NCI-H345 treated with DMSO at 0.1 percent for 48 hours (cell line): Measurements from ENCODE around the gene CCDC14.
A peak's percentile ranks its signal among the peaks of the same experiment; 100 is the strongest.
"Not testable (repeated sequence)": the region's sequence is repeated elsewhere in the genome, so short reads cannot be mapped to it uniquely, and the experiment has no call there.

ENCODE experiments used
- DNase-seq: peaks from one replicate; lab custom pipeline; 2025; ENCODE audit not compliant: unreplicated experiment; lab: John Stamatoyannopoulos, UW

The CCDC14 gene

GRCh38 chr3:123909785-123910184 lies 51.2 kb downstream of the CCDC14 start:
- DNase-seq = no peak

- DNase-seq = no peak
These were observed 53.3 kb downstream of the CCDC14 start for GRCh38 chr3:123907720-123908119.

- no peak for DNase-seq
These were observed 61.6 kb downstream of the CCDC14 start for GRCh38 chr3:123899300-123899865.

- DNase-seq = no peak
These were observed 68.0 kb downstream of the CCDC14 start for GRCh38 chr3:123893012-123893411.

GRCh38 chr3:123892195-123892594 lies 68.8 kb downstream of the CCDC14 start:
- DNase-seq = no peak

DNA sequence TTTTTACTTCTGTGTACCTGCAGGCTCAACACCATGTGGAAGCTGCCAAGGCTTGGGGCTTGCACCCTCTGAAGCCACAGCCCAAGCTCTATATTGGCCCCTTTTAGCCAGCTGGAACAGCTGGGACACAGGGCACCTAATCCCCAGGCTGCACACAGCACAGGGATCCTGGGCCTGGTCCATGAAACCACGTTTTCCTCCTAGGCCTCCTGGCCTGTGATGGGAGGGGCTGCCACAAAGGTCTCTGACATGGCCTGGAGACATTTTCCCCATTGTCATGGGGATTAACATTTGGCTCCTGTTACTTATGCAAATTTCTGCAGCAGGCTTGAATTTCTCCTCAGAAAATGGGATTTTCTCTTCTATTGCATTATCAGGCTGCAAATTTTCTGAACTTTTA lies 70.0 kb downstream of the CCDC14 start:
- DNase-seq = not testable (repeated sequence)

- DNase-seq = not testable (repeated sequence)
These were observed 70.9 kb downstream of the CCDC14 start for GRCh38 chr3:123890162-123890561.

- no peak for DNase-seq
These were observed 76.0 kb downstream of the CCDC14 start for GRCh38 chr3:123884993-123885392.

- peak; percentile 28 for DNase-seq
These were observed 76.7 kb downstream of the CCDC14 start, which contains the start of gene MYLK for GRCh38 chr3:123884203-123884831. MYLK (minus strand) TSS chr3:123884332; CDS start chr3:123793841, 90,491 bp downstream.

- DNase-seq = no peak
These were observed 77.3 kb downstream of the CCDC14 start for GRCh38 chr3:123883701-123884202.

DNA sequence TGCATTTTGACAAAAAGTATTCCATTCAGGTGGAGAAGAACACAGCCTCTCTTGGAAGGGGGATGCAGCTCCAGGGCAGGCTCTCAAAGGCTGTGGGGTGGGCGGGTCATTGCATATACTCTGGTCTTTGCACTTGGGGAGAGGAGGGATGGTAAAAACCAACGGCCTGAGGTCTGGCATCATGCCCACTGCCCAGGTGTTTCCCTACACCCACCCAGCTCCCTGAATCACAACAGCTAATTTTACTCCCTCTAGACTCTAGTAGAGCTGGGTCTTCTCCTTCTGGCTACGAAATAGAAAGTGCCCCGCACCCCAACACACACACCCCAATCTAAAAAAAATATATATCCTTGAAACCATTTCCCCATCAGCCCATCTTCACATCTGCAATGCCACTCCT lies 77.9 kb downstream of the CCDC14 start:
- no peak for DNase-seq

DNA sequence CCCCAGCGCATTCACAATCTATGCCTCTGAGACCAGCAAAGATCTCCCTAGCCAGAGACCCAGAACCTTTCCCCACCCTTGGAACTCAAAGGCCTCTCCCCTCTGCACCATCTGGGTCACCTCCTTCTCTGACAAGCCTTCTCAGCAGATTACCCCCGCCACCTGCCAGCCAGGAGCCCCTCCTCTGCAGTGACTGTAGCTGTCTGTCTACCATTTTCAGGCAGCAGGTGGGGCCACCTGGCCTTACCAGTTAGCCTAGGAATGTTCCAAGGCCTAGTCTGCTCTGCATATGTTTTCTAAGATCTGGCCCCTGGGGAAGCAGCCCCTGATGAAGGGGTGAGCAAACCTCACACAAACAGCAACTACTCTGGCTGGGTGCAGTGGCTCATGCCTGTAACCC lies 79.3 kb downstream of the CCDC14 start:
- peak; percentile 9 for DNase-seq

- peak; percentile 66 for DNase-seq
These were observed 79.9 kb downstream of the CCDC14 start for GRCh38 chr3:123880998-123881561.

DNA sequence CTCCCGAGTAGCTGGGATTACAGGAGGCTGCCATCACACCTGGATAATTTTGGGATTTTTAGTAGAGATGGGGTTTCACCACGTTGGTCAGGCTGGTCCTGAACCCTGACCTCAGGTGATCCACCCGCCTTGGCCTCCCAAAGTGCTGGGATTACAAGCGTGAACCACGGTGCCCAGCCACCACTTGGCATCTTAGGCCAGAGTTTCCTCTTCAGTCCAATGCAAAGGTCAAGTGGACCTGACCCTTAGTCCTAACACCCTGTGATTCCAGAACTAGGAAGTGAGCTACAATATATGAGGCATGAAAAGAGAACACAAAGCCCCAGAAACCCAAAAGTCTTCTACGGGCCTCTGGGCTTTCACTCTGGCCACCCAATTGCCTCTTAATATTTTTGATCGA lies 82.2 kb downstream of the CCDC14 start:
- no peak for DNase-seq

- DNase-seq = no peak
These were observed 83.1 kb downstream of the CCDC14 start for GRCh38 chr3:123877965-123878364.

- no peak for DNase-seq
These were observed 83.6 kb downstream of the CCDC14 start for GRCh38 chr3:123877466-123877865.

DNA sequence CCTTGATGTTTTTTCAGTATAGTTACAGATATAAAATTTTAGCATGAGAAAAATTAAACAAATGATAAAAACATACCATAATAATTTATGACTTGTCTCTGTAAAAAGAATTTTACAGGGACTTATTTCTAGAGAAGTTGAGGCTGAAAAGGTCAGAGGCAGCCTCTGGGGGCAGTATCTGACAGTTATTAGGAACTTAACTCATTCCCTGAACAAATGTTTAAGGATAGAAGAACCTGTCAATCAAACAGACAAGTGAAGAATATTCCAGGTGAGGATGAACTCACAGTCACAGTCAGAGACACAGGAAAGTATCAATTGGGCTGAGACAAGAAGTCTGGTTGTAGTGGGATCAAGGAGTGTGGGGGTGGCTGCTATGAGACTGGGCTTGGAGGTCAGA lies 84.2 kb downstream of the CCDC14 start:
- no peak for DNase-seq

GRCh38 chr3:123872621-123873020 lies 88.4 kb downstream of the CCDC14 start:
- no peak for DNase-seq

DNA sequence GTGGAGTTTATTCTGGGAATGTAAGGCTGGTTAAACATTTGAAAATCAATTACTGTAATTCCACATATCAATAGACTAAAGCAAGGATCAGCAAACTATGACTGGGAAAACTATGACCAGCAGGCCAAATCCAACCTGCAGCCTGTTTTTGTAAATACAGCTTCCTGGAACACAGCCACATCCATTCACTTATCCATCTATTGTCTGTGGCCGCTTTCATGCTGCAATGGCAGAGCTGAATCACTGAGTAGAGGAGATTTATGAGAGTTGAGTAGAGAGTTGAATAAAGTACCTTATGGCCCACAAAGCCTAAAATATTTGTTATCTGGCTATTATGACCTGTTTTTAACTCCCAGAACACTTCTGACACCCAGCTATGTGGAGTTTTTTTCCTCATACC lies 89.1 kb downstream of the CCDC14 start:
- peak; percentile 73 for DNase-seq

DNA sequence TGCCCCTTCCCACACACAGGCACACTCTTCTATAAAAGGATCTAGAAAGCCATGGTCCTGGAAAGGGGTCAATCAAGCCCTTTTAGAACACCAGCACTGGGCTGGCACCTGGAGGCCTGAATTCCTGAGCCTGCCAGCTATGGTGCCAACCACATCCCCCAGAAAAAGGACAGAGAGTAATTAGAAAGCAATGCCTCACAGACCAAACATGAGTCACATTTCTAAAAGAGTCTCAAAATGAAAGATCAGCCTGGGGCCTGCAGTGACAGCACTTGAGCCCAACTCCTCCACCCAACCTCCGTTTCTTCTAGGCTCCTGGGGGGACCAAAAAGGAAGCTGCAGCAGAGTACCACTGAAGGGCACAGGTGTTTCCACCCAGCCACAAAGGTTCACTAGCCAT lies 91.0 kb downstream of the CCDC14 start:
- no peak for DNase-seq

DNA sequence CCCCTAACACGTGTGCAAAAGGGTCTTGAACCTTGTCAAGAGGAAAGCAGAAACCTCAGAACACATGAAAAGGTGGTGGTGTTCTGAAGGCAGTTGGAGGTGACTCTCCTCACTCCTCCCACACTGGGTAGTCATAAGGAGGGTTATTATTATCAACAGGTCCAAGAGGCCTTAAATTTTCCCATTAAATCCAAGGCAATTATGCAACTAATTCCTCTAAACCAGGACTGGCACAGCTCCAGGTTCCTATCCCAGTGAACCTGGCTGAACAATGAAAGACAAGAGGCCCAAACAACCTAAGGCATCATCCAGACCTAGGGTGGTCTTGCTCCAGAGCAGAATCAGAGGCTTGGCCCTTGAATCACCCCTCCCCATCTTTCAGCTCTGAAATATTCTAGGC lies 91.9 kb downstream of the CCDC14 start:
- no peak for DNase-seq

DNA sequence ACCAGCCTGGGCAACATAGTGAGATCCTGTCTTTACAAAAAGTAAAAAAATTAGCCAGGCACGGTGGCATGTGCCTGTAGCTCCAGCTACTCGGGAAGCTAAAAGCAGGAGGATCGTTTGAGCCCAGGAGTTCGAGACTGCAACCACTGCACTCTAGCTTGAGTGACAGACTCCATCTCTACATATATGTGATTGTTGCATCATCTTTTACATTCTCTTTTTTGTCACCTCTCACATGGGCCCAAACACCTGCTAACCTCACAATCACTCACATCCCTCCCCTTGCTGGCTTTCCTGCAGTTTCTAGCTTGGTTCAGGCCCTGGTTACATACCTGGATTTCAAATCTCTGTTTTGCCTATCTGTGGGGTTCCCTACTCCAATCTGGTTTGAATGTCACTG lies 96.3 kb downstream of the CCDC14 start:
- DNase-seq = no peak
